Measurements from ENCODE around the gene LCMT1. TPM values are rescaled to one million over a fixed set of nuclear protein-coding genes. Genes with fewer than 3 reads are reported as not detected.

The LCMT1 gene
- total and polyA plus RNA-seq, 9 of the 15 experiments (the other 6 are each of a cell fraction or from before 2014, with no cell fraction given), result 20.0 to 42.8 (median 32.3) TPM

GRCh38 chr16:25213709-25214397 is 102.3 kb downstream of the LCMT1 start (continued):
- TF ChIP-seq ZNF318 (IDR thresholded peaks at IDR 0.05; ENCODE audit: borderline replicate concordance in 1 of 2, low read depth in 1 of 2), result no peak
- TF ChIP-seq SRF (CRISPR knock-in tag; IDR thresholded peaks at IDR 0.05), result no peak
- TF ChIP-seq SP2 (IDR thresholded peaks at IDR 0.05; ENCODE audit: extremely low read depth, low read depth, low read length, poor library complexity, severe bottlenecking), result no peak
- no peak for TF ChIP-seq CHD1 (IDR thresholded peaks at IDR 0.05; ENCODE audit: low read length)
- TF ChIP-seq ZNF507 (tag; conservative IDR thresholded peaks at IDR 0.05), result no peak
- TF ChIP-seq ZNF655 (CRISPR knock-in tag; IDR thresholded peaks at IDR 0.05), result no peak
- TF ChIP-seq MED1 (CRISPR knock-in tag; IDR thresholded peaks at IDR 0.05; ENCODE audit: borderline replicate concordance), result no peak
- no peak for TF ChIP-seq CSDE1 (IDR thresholded peaks at IDR 0.05)
- no peak for TF ChIP-seq EP400 (IDR thresholded peaks at IDR 0.05)
- TF ChIP-seq ZNF184 (CRISPR knock-in tag; IDR thresholded peaks at IDR 0.05), result no peak
- TF ChIP-seq NUFIP1 (IDR thresholded peaks at IDR 0.05; ENCODE audit: partially characterized antibody), result no peak
- TF ChIP-seq, protein P1, sequence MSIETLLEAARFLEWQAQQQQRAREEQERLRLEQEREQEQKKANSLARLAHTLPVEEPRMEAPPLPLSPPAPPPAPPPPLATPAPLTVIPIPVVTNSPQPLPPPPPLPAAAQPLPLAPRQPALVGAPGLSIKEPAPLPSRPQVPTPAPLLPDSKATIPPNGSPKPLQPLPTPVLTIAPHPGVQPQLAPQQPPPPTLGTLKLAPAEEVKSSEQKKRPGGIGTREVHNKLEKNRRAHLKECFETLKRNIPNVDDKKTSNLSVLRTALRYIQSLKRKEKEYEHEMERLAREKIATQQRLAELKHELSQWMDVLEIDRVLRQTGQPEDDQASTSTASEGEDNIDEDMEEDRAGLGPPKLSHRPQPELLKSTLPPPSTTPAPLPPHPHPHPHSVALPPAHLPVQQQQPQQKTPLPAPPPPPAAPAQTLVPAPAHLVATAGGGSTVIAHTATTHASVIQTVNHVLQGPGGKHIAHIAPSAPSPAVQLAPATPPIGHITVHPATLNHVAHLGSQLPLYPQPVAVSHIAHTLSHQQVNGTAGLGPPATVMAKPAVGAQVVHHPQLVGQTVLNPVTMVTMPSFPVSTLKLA (conservative IDR thresholded peaks at IDR 0.05), result 0 out of 4 replicates have a peak, but pooled peaks of 1 of the 2 experiments have one; percentile 19

Measured in K562 (cell line).